HepG2 (cell line): ENCODE measurements around the gene IFNK. TPM values are rescaled to one million over a fixed set of nuclear protein-coding genes. Genes with fewer than 3 reads are reported as not detected.
A peak's percentile ranks its signal among the peaks of the same experiment; 100 is the strongest.

ENCODE experiments used
- ATAC-seq: fragments of 200-7000 bp; cut with Tn5 transposase; 3 replicates; pipeline ENCODE4 v1.9.1; 2020; ENCODE audit warnings: mild to moderate bottlenecking, moderate library complexity
- BruUV-seq: library from RNA; stranded (reverse); fragments of 400-500 nt; replicated peaks from 2 replicates; lab custom pipeline; 2021; lab: Mats Ljungman, UMichigan
- CTCF ChIA-PET: fragments of 300-600 bp; formaldehyde crosslinking; extraction: SDS; loops from one replicate; lab custom pipeline; 2021; ENCODE audit warnings: low total read pairs, inconsistent platforms, low intra/inter-chr PET ratio; lab: Yijun Ruan, JAX
- POLR2A ChIA-PET: fragments of 350-600 bp; sonication (Branson Sonifier 250); formaldehyde crosslinking; loops from one replicate; lab custom pipeline; 2020; ENCODE audit warnings: antibody characterized with exemption, inconsistent platforms; lab: Yijun Ruan, JAX
- DNase-seq: peaks from one replicate; pipeline ENCODE4 v3.0.0-alpha.2; 2015; ENCODE audit warnings: low spot score
- FAIRE-seq: peaks from 3 replicates; lab custom pipeline; 2011; peaks lifted over from hg19 to GRCh38; lab: Jason Lieb, UNC
- H2AFZ ChIP-seq: one replicate; pipeline ENCODE4 v1.6.1; 2011; ENCODE audit warnings: low read length, inconsistent platforms
- H3K27ac ChIP-seq: fragments of 300-600 bp; 3 replicates; pipeline ENCODE4 v1.8.0; 2011; ENCODE audit warnings: mixed run types, mild to moderate bottlenecking, mixed read lengths, low read length, inconsistent platforms; ENCODE audit not compliant: insufficient read depth; ENCODE audit errors: extremely low read length
- H3K27me3 ChIP-seq, 2 experiments: fragments of 200-600 bp in 1 of 2; 2 replicates in 1 of 2; 3 replicates in 1 of 2; pipeline versions ENCODE4 v1.6.0 to v1.8.0; 2011; ENCODE audit warnings: low read length in 2 of 2, mild to moderate bottlenecking in 2 of 2, moderate library complexity in 2 of 2, inconsistent platforms in 1 of 2; ENCODE audit not compliant: insufficient read depth in 2 of 2, control insufficient read depth in 1 of 2
- H3K36me3 ChIP-seq, 2 experiments: fragments of 200-600 bp in 1 of 2; replicated peaks in 1 of 2; 2 replicates in 1 of 2; 3 replicates in 1 of 2; pipeline versions ENCODE4 v1.5.1 to v1.8.0; 2011; ENCODE audit warnings: low read length in 2 of 2, inconsistent platforms in 1 of 2; ENCODE audit not compliant: insufficient read depth in 2 of 2, control insufficient read depth in 1 of 2
- H3K4me1 ChIP-seq: 2 replicates; pipeline ENCODE4 v1.5.1; 2012; ENCODE audit warnings: low read length, inconsistent platforms; ENCODE audit not compliant: insufficient read depth
- H3K4me2 ChIP-seq: 2 replicates; pipeline ENCODE4 v1.6.0; 2011; ENCODE audit warnings: low read depth, low read length, inconsistent platforms
- H3K4me3 ChIP-seq, 3 experiments: fragments of 200-600 bp in 1 of 3; sonication (generic), shearing (Covaris generic) in 1 of 3; replicated peaks in 1 of 3; 2 replicates each; pipeline ENCODE4 v1.5.1; 2011 to 2016; ENCODE audit warnings: low read length in 3 of 3, inconsistent platforms in 2 of 3, low read depth in 2 of 3, mild to moderate bottlenecking in 2 of 3, control low read depth in 1 of 3, mixed read lengths in 1 of 3; ENCODE audit not compliant: insufficient read depth in 1 of 3
- H3K79me2 ChIP-seq: one replicate; pipeline ENCODE4 v1.6.1; 2011; ENCODE audit warnings: low read length, inconsistent platforms; ENCODE audit not compliant: insufficient read depth
- H3K9ac ChIP-seq: 2 replicates; pipeline ENCODE4 v1.6.0; 2011; ENCODE audit warnings: mild to moderate bottlenecking, low read depth, low read length, inconsistent platforms; ENCODE audit not compliant: insufficient read depth
- H3K9me3 ChIP-seq: 2 replicates; pipeline ENCODE4 v1.5.1; 2012; ENCODE audit warnings: mild to moderate bottlenecking, low read length
- H4K20me1 ChIP-seq: 2 replicates; pipeline ENCODE4 v1.6.0; 2011; ENCODE audit warnings: inconsistent platforms, mild to moderate bottlenecking, low read length, moderate library complexity; ENCODE audit not compliant: insufficient read depth
- CHCHD3 ChIP-seq: sonication (generic); formaldehyde crosslinking; IDR thresholded peaks from 2 replicates; pipeline ENCODE4 v1.8.0; 2022; ENCODE audit warnings: mild to moderate bottlenecking, missing genetic modification reagents, moderate library complexity
- FOXA3 ChIP-seq: IDR thresholded peaks from 2 replicates; pipeline ENCODE4 v1.6.1; 2016; ENCODE audit warnings: missing genetic modification reagents, missing compliant biosample characterization
- HHEX ChIP-seq: IDR thresholded peaks from 2 replicates; pipeline ENCODE4 v1.6.1; 2016; ENCODE audit warnings: control low read depth
- HNRNPH1 ChIP-seq: fragments of 200-400 bp; formaldehyde crosslinking; optimal IDR thresholded peaks from 2 replicates; pipeline ENCODE3; 2017; ENCODE audit warnings: mild to moderate bottlenecking, low read depth, low read length
- JDP2 ChIP-seq: sonication (generic); formaldehyde crosslinking; IDR thresholded peaks from 2 replicates; pipeline ENCODE4 v1.8.1; 2022; ENCODE audit warnings: missing genetic modification reagents, borderline replicate concordance
- KAT8 ChIP-seq: IDR thresholded peaks from 2 replicates; pipeline ENCODE4 v1.6.1; 2016; ENCODE audit warnings: missing genetic modification reagents, missing compliant biosample characterization
- KDM6A ChIP-seq: IDR thresholded peaks from 2 replicates; pipeline ENCODE4 v1.6.1; 2016; ENCODE audit warnings: low read depth
- NKX3-1 ChIP-seq: sonication (generic); formaldehyde crosslinking; IDR thresholded peaks from 2 replicates; pipeline ENCODE4 v1.5.0; 2020; ENCODE audit warnings: missing genetic modification reagents
- PCBP2 ChIP-seq: fragments of 200-400 bp; formaldehyde crosslinking; optimal IDR thresholded peaks from 2 replicates; pipeline ENCODE3; 2018; ENCODE audit warnings: low read length, low read depth; ENCODE audit not compliant: poor library complexity, severe bottlenecking
- PPARG ChIP-seq: conservative IDR thresholded peaks from 2 replicates; pipeline ENCODE4 v1.6.1; 2016; ENCODE audit warnings: missing biosample characterization, missing genetic modification reagents
- RBM39 ChIP-seq: fragments of 200-400 bp; formaldehyde crosslinking; IDR thresholded peaks from one replicate; pipeline ENCODE4 v1.6.1; 2018; ENCODE audit warnings: antibody characterized with exemption, mild to moderate bottlenecking, low read depth, low read length; ENCODE audit not compliant: poor library complexity, severe bottlenecking
- SALL1 ChIP-seq: sonication (generic); formaldehyde crosslinking; IDR thresholded peaks from 2 replicates; pipeline ENCODE4 v1.8.0; 2022; ENCODE audit warnings: mild to moderate bottlenecking, missing genetic modification reagents
- SP140L ChIP-seq: sonication (generic); formaldehyde crosslinking; IDR thresholded peaks from 2 replicates; pipeline ENCODE4 v1.4.0; 2020; ENCODE audit warnings: missing genetic modification reagents, borderline replicate concordance
- ZBTB3 ChIP-seq: sonication (generic); formaldehyde crosslinking; IDR thresholded peaks from 2 replicates; pipeline ENCODE4 v1.4.0; 2020; ENCODE audit warnings: low read depth, mild to moderate bottlenecking, moderate library complexity, missing genetic modification reagents, borderline replicate concordance
- ZNF12 ChIP-seq: sonication (generic); formaldehyde crosslinking; IDR thresholded peaks from 2 replicates; pipeline ENCODE4 v1.5.0; 2020; ENCODE audit warnings: missing genetic modification reagents
- WGBS: methylation state at CpG from one replicate; pipeline ENCODE4 v1.1.6; 2017; ENCODE audit warnings: low lambda C conversion rate; 5-methylcytosine and 5-hydroxymethylcytosine counted together
- in situ Hi-C: cut with HindIII; loops from 2 replicates; pipeline ENCODE4 v1.10.0; 2017; ENCODE audit warnings: low pct_unique_long_range_greater_than_20kb; ENCODE audit not compliant: extremely low pct_ligation_motif_present
- intact Hi-C: fragments of 100-400 bp; cut with micrococcal nuclease; formaldehyde crosslinking; loops from one replicate; pipeline ENCODE4 v1.10.0; 2022; ENCODE audit not compliant: unreplicated experiment
- polyA plus RNA-seq, 8 experiments: library from polyadenylated mRNA; depleted of rRNA in 3 of 8; stranded (reverse) in 7 of 8; unstranded in 1 of 8; fragments of >200 nt; fragmentation: Illumina TruSeq in 4 of 8; extraction: Trizol in 4 of 8; gene quantifications; 2 replicates each; pipeline versions ENCODE4 v1.2.1 to v1.2.3, GENCODE V29; 2011 to 2016; ENCODE audit warnings: low read depth in 4 of 8, missing spikeins in 1 of 8, mixed read lengths in 1 of 8; ENCODE audit not compliant: insufficient read depth in 1 of 8
- total RNA-seq, 5 experiments: library from RNA; depleted of rRNA; stranded (reverse); fragments of >200 nt; fragmentation: Illumina TruSeq; extraction: Trizol; gene quantifications; 2 replicates each; pipeline ENCODE4 v1.2.3, GENCODE V29; 2016; ENCODE audit warnings: low read depth in 1 of 5
- TF ChIP-seq, protein P1 (sequence below): IDR thresholded peaks from 2 replicates; pipeline ENCODE4 v1.4.0; 2020; ENCODE audit warnings: mild to moderate bottlenecking, missing genetic modification reagents
- TF ChIP-seq, protein P2 (sequence below): sonication (generic); formaldehyde crosslinking; conservative IDR thresholded peaks from 2 replicates; pipeline ENCODE4 v1.5.0; 2020; ENCODE audit warnings: missing genetic modification reagents
- TF ChIP-seq, protein P3 (sequence below): sonication (generic); formaldehyde crosslinking; IDR thresholded peaks from 2 replicates; pipeline ENCODE4 v1.8.1; 2023; ENCODE audit warnings: mild to moderate bottlenecking, inconsistent platforms, moderate library complexity, missing genetic modification reagents, borderline replicate concordance
- TF ChIP-seq, protein P4 (sequence below): sonication (generic); formaldehyde crosslinking; IDR thresholded peaks from 2 replicates; pipeline ENCODE4 v1.8.0; 2022; ENCODE audit warnings: missing genetic modification reagents, mild to moderate bottlenecking, inconsistent platforms, borderline replicate concordance

Gene IFNK
- total and polyA plus RNA-seq, 2 of the 13 experiments (the other 11 are each of a cell fraction or from before 2014, with no cell fraction given), result not detected

DNA sequence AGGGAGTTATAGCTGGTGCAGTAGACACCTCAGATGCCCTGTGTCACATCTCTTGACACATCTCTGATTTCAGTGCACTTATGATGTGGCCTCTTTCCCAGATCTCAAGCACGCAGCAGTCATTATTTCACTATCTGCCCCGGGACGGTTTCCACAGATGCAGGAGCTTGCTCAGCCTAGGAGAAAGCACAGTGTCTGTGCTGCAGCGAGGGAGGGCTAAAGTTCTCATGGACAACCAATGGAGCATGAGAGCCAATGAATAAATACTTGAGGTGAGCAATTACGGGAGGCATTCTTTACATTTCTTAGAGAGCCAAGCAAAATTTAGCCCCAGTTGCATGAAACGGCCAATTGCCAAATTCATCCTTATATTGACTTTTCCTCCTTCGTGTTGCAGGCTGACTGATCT is 12.9 kb downstream of the IFNK start:
- intact Hi-C loops, result no loop called here
- Histone ChIP-seq H3K27ac (no peak overlapping the region), H3K4me1 (peaks cover 44% of the 10 kb centered on the region), H3K36me3 (no peaks in the 10 kb centered on the region), H3K9ac (no peak overlapping the region), H2AFZ (no peak overlapping the region), H3K79me2 (no peaks in the 10 kb centered on the region), H3K4me2 (peak overlapping the region; percentile 25), H3K4me3 (no peak overlapping the region), H3K27me3 (no peaks in the 10 kb centered on the region), H4K20me1 (no peaks in the 10 kb centered on the region), H3K9me3 (no peaks in the 10 kb centered on the region)
- FAIRE-seq, result no peak
- ATAC-seq, result peak; percentile 78
- ChIA-PET POLR2A (no interaction called here), CTCF (no interaction called here)
- 4% methylated on average over 7 of the region's 7 CpGs for WGBS
- in situ Hi-C loops, result no loop called here
- peak; percentile 54 for DNase-seq
- BruUV-seq, result no TSS peak
- TF ChIP-seq SP140L (CRISPR knock-in tag) (no peak), JDP2 (CRISPR knock-in tag) (no peak), KDM6A (no peak), PCBP2 (no peak), PPARG (no peak), KAT8 (CRISPR knock-in tag) (no peak), ZNF12 (no peak), FOXA3 (CRISPR knock-in tag) (peak; percentile 23; the same call in 1 of the 2 replicates), ZBTB3 (CRISPR knock-in tag) (no peak), HNRNPH1 (no peak), CHCHD3 (no peak), RBM39 (no peak), SALL1 (no peak), NKX3-1 (CRISPR knock-in tag) (no peak), HHEX (CRISPR knock-in tag) (peak; percentile 68)
- TF ChIP-seq, protein P1, sequence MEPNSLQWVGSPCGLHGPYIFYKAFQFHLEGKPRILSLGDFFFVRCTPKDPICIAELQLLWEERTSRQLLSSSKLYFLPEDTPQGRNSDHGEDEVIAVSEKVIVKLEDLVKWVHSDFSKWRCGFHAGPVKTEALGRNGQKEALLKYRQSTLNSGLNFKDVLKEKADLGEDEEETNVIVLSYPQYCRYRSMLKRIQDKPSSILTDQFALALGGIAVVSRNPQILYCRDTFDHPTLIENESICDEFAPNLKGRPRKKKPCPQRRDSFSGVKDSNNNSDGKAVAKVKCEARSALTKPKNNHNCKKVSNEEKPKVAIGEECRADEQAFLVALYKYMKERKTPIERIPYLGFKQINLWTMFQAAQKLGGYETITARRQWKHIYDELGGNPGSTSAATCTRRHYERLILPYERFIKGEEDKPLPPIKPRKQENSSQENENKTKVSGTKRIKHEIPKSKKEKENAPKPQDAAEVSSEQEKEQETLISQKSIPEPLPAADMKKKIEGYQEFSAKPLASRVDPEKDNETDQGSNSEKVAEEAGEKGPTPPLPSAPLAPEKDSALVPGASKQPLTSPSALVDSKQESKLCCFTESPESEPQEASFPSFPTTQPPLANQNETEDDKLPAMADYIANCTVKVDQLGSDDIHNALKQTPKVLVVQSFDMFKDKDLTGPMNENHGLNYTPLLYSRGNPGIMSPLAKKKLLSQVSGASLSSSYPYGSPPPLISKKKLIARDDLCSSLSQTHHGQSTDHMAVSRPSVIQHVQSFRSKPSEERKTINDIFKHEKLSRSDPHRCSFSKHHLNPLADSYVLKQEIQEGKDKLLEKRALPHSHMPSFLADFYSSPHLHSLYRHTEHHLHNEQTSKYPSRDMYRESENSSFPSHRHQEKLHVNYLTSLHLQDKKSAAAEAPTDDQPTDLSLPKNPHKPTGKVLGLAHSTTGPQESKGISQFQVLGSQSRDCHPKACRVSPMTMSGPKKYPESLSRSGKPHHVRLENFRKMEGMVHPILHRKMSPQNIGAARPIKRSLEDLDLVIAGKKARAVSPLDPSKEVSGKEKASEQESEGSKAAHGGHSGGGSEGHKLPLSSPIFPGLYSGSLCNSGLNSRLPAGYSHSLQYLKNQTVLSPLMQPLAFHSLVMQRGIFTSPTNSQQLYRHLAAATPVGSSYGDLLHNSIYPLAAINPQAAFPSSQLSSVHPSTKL (CRISPR knock-in tag), result peak; percentile 70
- TF ChIP-seq, protein P2, sequence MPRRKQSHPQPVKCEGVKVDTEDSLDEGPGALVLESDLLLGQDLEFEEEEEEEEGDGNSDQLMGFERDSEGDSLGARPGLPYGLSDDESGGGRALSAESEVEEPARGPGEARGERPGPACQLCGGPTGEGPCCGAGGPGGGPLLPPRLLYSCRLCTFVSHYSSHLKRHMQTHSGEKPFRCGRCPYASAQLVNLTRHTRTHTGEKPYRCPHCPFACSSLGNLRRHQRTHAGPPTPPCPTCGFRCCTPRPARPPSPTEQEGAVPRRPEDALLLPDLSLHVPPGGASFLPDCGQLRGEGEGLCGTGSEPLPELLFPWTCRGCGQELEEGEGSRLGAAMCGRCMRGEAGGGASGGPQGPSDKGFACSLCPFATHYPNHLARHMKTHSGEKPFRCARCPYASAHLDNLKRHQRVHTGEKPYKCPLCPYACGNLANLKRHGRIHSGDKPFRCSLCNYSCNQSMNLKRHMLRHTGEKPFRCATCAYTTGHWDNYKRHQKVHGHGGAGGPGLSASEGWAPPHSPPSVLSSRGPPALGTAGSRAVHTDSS (CRISPR knock-in tag), result no peak
- TF ChIP-seq, protein P3, sequence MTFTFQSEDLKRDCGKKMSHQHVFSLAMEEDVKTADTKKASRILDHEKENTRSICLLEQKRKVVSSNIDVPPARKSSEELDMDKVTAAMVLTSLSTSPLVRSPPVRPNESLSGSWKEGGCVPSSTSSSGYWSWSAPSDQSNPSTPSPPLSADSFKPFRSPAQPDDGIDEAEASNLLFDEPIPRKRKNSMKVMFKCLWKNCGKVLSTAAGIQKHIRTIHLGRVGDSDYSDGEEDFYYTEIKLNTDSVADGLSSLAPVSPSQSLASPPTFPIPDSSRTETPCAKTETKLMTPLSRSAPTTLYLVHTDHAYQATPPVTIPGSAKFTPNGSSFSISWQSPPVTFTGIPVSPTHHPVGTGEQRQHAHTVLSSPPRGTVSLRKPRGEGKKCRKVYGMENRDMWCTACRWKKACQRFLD, result no peak
- TF ChIP-seq, protein P4, sequence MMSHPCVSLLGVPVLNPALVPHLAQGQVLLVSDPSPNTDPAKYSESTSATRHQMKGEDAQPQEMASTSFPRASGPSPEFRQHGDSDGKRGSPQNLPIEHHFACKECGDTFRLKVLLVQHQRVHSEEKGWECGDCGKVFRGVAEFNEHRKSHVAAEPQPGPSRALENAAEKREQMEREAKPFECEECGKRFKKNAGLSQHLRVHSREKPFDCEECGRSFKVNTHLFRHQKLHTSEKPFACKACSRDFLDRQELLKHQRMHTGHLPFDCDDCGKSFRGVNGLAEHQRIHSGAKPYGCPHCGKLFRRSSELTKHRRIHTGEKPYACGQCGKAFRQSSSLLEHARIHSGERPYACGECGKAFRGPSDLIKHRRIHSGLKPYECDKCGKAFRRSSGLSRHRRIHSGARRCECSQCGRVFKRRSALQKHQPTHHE (CRISPR knock-in tag), result no peak
